ENCODE measurements around the gene PLEKHD1.
A peak's percentile ranks its signal among the peaks of the same experiment; 100 is the strongest.

PLEKHD1 gene

DNA sequence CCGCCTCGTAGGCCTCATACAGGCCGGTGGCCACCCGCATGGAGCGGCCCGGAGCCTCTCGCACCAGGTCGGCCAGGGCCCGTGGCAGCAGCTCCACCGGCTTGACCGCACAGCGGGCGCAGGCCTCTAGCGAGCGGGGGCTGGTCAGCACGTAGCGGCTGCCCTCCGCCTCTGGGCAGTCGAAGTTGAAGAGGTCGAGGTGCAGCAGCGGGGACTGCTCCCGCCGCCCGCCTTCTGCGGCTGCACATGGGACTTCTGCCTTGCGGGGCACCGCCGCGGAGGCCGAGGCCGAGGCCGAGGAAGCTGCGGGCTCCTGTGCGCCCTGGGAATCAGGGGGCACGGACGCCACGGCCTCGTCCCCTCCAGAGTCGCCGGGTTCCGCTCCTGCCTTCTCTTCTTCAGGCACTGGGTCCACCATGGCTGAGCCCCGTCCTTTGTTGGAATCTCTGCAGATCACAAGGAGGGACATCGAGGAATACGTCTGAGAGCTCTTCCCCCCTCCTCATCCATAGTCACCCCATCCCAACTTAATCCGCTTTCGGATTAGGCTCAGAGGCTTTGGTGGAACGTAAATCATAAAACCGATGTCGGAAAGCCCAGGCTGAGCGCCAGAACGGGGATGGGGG is 88.8 kb downstream of the PLEKHD1 start:
- Histone ChIP-seq H3K27ac (ENCODE audit: low read depth, low read length) (no peak overlapping the region), H3K27me3 (ENCODE audit: control insufficient read depth in 5 of 5, insufficient read depth in 4 of 5, low read length in 5 of 5) (peaks cover 33 to 61% (median 53%) of the 10 kb centered on the region in 5 donors), H3K9ac (ENCODE audit: low read length in 5 of 5) (no peak overlapping the region), H3K9me3 (ENCODE audit: control insufficient read depth in 5 of 5, low read length in 5 of 5) (peaks cover 0 to 3% (median 0%) of the 10 kb centered on the region in 5 donors), H3K4me1 (ENCODE audit: control insufficient read depth in 5 of 5, insufficient read depth in 5 of 5, low read length in 5 of 5) (peaks cover 0 to 38% (median 31%) of the 10 kb centered on the region in 5 donors), H3K36me3 (ENCODE audit: control insufficient read depth in 5 of 5, insufficient read depth in 5 of 5, low read length in 5 of 5) (no peaks in the 10 kb centered on the region), H3K4me3 (ENCODE audit: low read depth in 1 of 5, low read length in 5 of 5) (peak overlapping the region in 2 of 5 donors; percentile 26 to 62)

DNA sequence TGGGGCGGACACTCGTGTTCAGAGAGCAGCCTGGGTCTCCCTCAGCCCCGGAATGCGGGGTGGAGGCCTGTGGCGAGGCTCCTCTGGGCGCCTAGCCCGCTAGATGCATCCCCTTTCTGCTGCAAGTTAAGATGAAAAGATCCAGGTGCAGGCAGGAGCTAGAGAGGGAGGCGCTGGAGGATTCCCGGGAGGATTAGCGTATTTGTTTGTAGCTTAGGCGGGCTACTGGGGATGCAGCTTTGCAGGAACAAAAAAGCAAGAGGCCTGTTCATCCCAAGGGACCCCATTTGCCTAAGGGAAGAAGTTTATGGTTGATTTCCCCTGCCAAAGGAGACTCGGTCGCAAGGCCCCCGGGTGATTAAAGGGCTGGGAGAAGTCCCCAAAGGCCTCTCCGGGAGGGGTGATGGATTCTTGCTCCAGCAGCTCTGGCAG is 89.3 kb downstream of the PLEKHD1 start:
- H3K36me3 ChIP-seq (ENCODE audit: control insufficient read depth in 5 of 5, insufficient read depth in 5 of 5, low read length in 5 of 5) = no peaks in the 10 kb centered on the region
- no peak overlapping the region for H3K9ac ChIP-seq (ENCODE audit: low read length in 5 of 5)
- peaks cover 33 to 61% (median 53%) of the 10 kb centered on the region in 5 donors for H3K27me3 ChIP-seq (ENCODE audit: control insufficient read depth in 5 of 5, insufficient read depth in 4 of 5, low read length in 5 of 5)
- H3K9me3 ChIP-seq (ENCODE audit: control insufficient read depth in 5 of 5, low read length in 5 of 5) = peaks cover 0 to 3% (median 0%) of the 10 kb centered on the region in 5 donors
- H3K4me3 ChIP-seq (ENCODE audit: low read depth in 1 of 5, low read length in 5 of 5) = peak overlapping the region in 2 of 5 donors; percentile 26 to 62
- H3K27ac ChIP-seq (ENCODE audit: low read depth, low read length) = no peak overlapping the region
- peaks cover 0 to 38% (median 31%) of the 10 kb centered on the region in 5 donors for H3K4me1 ChIP-seq (ENCODE audit: control insufficient read depth in 5 of 5, insufficient read depth in 5 of 5, low read length in 5 of 5)

DNA sequence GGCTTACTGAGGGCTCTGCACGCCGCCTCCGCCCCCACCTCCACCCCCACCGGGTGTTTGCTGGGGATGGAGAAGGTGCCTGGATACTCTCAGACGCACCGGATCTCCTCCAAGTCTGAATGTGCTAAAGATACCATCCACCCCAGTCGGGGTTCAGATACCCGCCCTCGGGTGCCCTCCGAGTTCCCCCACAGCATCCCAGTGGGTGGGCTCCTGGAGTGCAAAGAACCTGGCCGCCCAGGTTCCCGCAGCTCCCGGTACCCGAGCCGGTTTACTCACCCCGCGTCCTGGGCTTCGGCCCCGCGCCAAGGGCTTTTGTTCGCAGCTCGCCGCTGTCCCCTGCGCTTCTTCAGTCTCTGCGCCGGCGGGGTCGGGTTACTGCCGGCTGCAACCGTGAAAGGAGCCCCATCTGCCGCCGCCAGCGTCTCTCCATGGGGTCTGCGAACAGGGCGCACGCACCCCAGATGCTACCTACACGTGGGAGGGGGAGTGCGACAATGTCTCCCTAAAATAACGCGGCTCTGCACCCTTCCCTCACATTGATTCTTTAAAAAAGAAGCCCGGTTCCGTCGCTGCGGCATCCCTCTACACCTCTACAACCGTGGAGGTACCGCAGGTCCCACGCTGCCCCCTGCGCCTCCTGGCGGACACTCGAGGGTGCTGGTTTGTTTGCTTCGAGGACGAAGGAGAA is 89.9 kb downstream of the PLEKHD1 start, which contains the start of gene CCDC177:
TSS of gene CCDC177 (minus strand) at position 609 of the 691 bp plus-strand sequence. CDS start 1,249 bp downstream, outside the sequence.
- Histone ChIP-seq H3K9me3 (ENCODE audit: control insufficient read depth in 5 of 5, low read length in 5 of 5) (peaks cover 0 to 3% (median 0%) of the 10 kb centered on the region in 5 donors), H3K27ac (ENCODE audit: low read depth, low read length) (no peak within 1 kb of the TSS), H3K4me3 (ENCODE audit: low read depth in 1 of 5, low read length in 5 of 5) (peak within 1 kb of the TSS in 2 of 5 donors; percentile 26 to 62), H3K4me1 (ENCODE audit: control insufficient read depth in 5 of 5, insufficient read depth in 5 of 5, low read length in 5 of 5) (peaks cover 0 to 38% (median 31%) of the 10 kb centered on the region in 5 donors), H3K9ac (ENCODE audit: low read length in 5 of 5) (no peak within 1 kb of the TSS), H3K36me3 (ENCODE audit: control insufficient read depth in 5 of 5, insufficient read depth in 5 of 5, low read length in 5 of 5) (no peaks in the 10 kb centered on the region), H3K27me3 (ENCODE audit: control insufficient read depth in 5 of 5, insufficient read depth in 4 of 5, low read length in 5 of 5) (peaks cover 33 to 61% (median 48%) of the 10 kb centered on the region in 5 donors)

DNA sequence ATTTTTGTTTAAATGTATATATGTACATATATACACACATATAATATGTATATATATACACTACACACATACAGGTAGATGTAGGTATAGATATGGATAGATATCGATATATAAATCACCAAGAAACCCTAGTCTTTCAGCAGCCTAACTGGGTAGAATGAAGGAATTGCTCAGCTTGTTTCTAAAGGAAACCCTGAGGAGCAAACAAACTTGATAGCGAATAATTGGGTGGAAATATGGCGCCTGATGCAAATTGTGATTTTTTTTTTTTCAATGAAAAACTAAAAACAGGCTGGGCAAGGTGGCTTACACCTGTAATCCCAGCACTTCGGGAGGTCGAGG is 90.4 kb downstream of the PLEKHD1 start:
- H3K9me3 ChIP-seq (ENCODE audit: control insufficient read depth in 5 of 5, low read length in 5 of 5) = peaks cover 0 to 3% (median 0%) of the 10 kb centered on the region in 5 donors
- H3K9ac ChIP-seq (ENCODE audit: low read length in 5 of 5) = no peak overlapping the region
- peaks cover 33 to 59% (median 45%) of the 10 kb centered on the region in 5 donors for H3K27me3 ChIP-seq (ENCODE audit: control insufficient read depth in 5 of 5, insufficient read depth in 4 of 5, low read length in 5 of 5)
- H3K27ac ChIP-seq (ENCODE audit: low read depth, low read length) = no peak overlapping the region
- H3K4me1 ChIP-seq (ENCODE audit: control insufficient read depth in 5 of 5, insufficient read depth in 5 of 5, low read length in 5 of 5) = peaks cover 0 to 43% (median 31%) of the 10 kb centered on the region in 5 donors
- H3K4me3 ChIP-seq (ENCODE audit: low read depth in 1 of 5, low read length in 5 of 5) = no peak overlapping the region
- H3K36me3 ChIP-seq (ENCODE audit: control insufficient read depth in 5 of 5, insufficient read depth in 5 of 5, low read length in 5 of 5) = no peaks in the 10 kb centered on the region

DNA sequence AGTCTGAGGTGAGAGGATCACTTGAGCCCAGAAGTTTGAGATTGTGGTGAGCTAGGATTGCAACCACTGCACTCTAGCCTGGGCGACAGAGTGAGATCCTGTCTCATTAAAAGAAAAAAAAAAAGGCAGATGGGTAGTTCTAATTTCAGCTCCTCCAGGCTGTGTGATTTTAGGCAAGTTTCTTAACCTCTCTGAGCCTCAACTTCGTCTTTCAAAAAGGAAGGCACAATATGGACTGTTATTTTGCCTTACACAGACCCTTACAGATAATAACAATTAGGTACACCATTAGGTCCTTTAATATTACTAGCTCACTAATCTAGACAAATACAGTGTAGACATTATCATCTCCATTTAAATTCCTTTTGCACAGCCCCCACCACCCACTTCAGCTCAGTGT is 94.9 kb downstream of the PLEKHD1 start:
- no peak overlapping the region for H3K4me3 ChIP-seq (ENCODE audit: low read depth in 1 of 5, low read length in 5 of 5)
- H3K9ac ChIP-seq (ENCODE audit: low read length in 5 of 5) = no peak overlapping the region
- H3K9me3 ChIP-seq (ENCODE audit: control insufficient read depth in 5 of 5, low read length in 5 of 5) = no peaks in the 10 kb centered on the region
- peaks cover 2 to 19% (median 7%) of the 10 kb centered on the region in 5 donors for H3K27me3 ChIP-seq (ENCODE audit: control insufficient read depth in 5 of 5, insufficient read depth in 4 of 5, low read length in 5 of 5)
- no peak overlapping the region for H3K27ac ChIP-seq (ENCODE audit: low read depth, low read length)
- peaks cover 0 to 10% (median 3%) of the 10 kb centered on the region in 5 donors for H3K4me1 ChIP-seq (ENCODE audit: control insufficient read depth in 5 of 5, insufficient read depth in 5 of 5, low read length in 5 of 5)
- no peaks in the 10 kb centered on the region for H3K36me3 ChIP-seq (ENCODE audit: control insufficient read depth in 5 of 5, insufficient read depth in 5 of 5, low read length in 5 of 5)

DNA sequence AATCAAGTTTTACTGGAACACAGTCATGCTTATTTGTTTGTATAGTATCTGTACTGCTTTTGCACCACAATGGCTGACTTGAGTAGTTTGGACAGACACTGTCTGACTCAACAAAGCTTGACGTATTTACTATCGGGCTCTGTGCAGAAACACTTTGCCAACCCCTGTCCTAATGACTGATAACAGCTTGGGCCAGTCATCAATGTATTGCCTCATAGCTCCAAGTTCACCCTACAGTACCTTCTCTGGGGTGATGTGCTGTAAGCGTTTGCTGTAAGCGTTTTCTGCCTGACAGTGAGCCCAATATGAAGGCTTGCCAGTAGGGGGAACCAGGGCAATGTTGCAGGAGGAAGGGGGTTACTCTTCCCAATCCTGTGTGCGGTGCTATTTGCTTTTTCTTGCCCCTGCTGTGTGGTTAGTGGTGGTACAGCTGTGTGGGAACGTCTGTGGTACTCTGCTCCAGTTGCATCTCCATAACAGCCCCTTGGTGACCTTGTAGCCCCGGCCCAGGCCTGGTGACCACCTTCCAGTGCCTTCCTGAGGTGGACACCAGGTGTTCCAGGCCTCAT is 95.6 kb downstream of the PLEKHD1 start:
- Histone ChIP-seq H3K36me3 (ENCODE audit: control insufficient read depth in 5 of 5, insufficient read depth in 5 of 5, low read length in 5 of 5) (no peaks in the 10 kb centered on the region), H3K4me1 (ENCODE audit: control insufficient read depth in 5 of 5, insufficient read depth in 5 of 5, low read length in 5 of 5) (peaks cover 0 to 5% (median 0%) of the 10 kb centered on the region in 5 donors), H3K27me3 (ENCODE audit: control insufficient read depth in 5 of 5, insufficient read depth in 4 of 5, low read length in 5 of 5) (peaks cover 0 to 14% (median 6%) of the 10 kb centered on the region in 5 donors), H3K9ac (ENCODE audit: low read length in 5 of 5) (no peak overlapping the region), H3K27ac (ENCODE audit: low read depth, low read length) (no peak overlapping the region), H3K9me3 (ENCODE audit: control insufficient read depth in 5 of 5, low read length in 5 of 5) (no peaks in the 10 kb centered on the region), H3K4me3 (ENCODE audit: low read depth in 1 of 5, low read length in 5 of 5) (no peak overlapping the region)

All from subcutaneous abdominal adipose tissue (tissue), 5 donors.